Endodermal cell (in vitro differentiated cells): ENCODE data around the gene TIMP4. TPM values are rescaled to one million over a fixed set of nuclear protein-coding genes. Genes with fewer than 3 reads are reported as not detected.

Source experiments
- DNase-seq: peaks from one replicate; pipeline ENCODE4 v3.0.0-alpha.2; 2017
- H3K27ac ChIP-seq: 2 replicates; pipeline ENCODE4 v1.5.1; 2013; ENCODE audit warnings: mild to moderate bottlenecking, low read depth, low read length, moderate library complexity
- H3K27me3 ChIP-seq: 2 replicates; pipeline ENCODE4 v1.6.1; 2013; ENCODE audit warnings: mild to moderate bottlenecking, low read length, moderate library complexity; ENCODE audit not compliant: insufficient read depth, control insufficient read depth, poor library complexity, severe bottlenecking
- H3K36me3 ChIP-seq: 2 replicates; pipeline ENCODE4 v1.7.0; 2013; ENCODE audit warnings: mild to moderate bottlenecking, low read length, moderate library complexity; ENCODE audit not compliant: control insufficient read depth, insufficient read depth
- H3K4me1 ChIP-seq: one replicate; pipeline ENCODE4 v1.7.0; 2013; ENCODE audit warnings: low read length; ENCODE audit not compliant: control insufficient read depth, insufficient read depth
- H3K4me3 ChIP-seq: 2 replicates; pipeline ENCODE4 v1.5.1; 2013; ENCODE audit warnings: mild to moderate bottlenecking, low read length, moderate library complexity
- H3K9ac ChIP-seq: 2 replicates; pipeline ENCODE4 v1.6.1; 2013; ENCODE audit warnings: mild to moderate bottlenecking, low read length, moderate library complexity; ENCODE audit not compliant: poor library complexity, severe bottlenecking; ENCODE audit errors: extremely low read depth
- H3K9me3 ChIP-seq: 2 replicates; pipeline ENCODE4 v1.6.1; 2013; ENCODE audit warnings: mild to moderate bottlenecking, low read length, moderate library complexity; ENCODE audit not compliant: control insufficient read depth
- H3K27ac Mint-ChIP-seq: 2 replicates; pipeline ENCODE4 v1.8.0; 2020; ENCODE audit warnings: mixed read lengths
- H3K27me3 Mint-ChIP-seq: 2 replicates; pipeline ENCODE4 v1.8.0; 2021; ENCODE audit warnings: mild to moderate bottlenecking, mixed read lengths; ENCODE audit not compliant: insufficient read depth
- H3K36me3 Mint-ChIP-seq: 2 replicates; pipeline ENCODE4 v1.8.0; 2020; ENCODE audit warnings: low read depth, mixed read lengths
- H3K4me1 Mint-ChIP-seq: 2 replicates; pipeline ENCODE4 v1.8.0; 2020; ENCODE audit warnings: mixed read lengths
- H3K4me3 Mint-ChIP-seq: 2 replicates; pipeline ENCODE4 v1.8.0; 2020; ENCODE audit warnings: mild to moderate bottlenecking, moderate library complexity, mixed read lengths
- H3K9me3 Mint-ChIP-seq: 2 replicates; pipeline ENCODE4 v1.8.0; 2020; ENCODE audit warnings: mild to moderate bottlenecking, mixed read lengths
- CTCF ChIP-seq: fragments of 200-600 bp; sonication (generic); conservative IDR thresholded peaks from 2 replicates; pipeline ENCODE4 v1.5.0; 2021; ENCODE audit warnings: antibody characterized with exemption, mild to moderate bottlenecking
- WGBS, 2 experiments: methylation state at CpG; one replicate each; pipeline versions ENCODE4 v1.1.5 to v1.1.7; 2013; ENCODE audit warnings: missing lambda C conversion rate in 2 of 2, mixed read lengths in 1 of 2; ENCODE audit not compliant: insufficient coverage in 1 of 2, insufficient read length in 1 of 2; 5-methylcytosine and 5-hydroxymethylcytosine counted together
- total RNA-seq, 2 donors: library from RNA; stranded (reverse); fragmentation: NEBNext Ultra II Directional in 1 of 2; extraction: Animal tissue kit (Norgen Biotek cat#: 25700) in 1 of 2; gene quantifications; 2 replicates in 1 of 2; 3 replicates in 1 of 2; pipeline ENCODE4 v1.2.1, GENCODE V29; 2021

Gene TIMP4
- total RNA-seq, 2 donors from 2014 or later = 4.4 TPM; not detected in 1

- no peak overlapping the region for H3K9ac ChIP-seq
- peaks cover 20% of the 10 kb centered on the region for H3K4me1 Mint-ChIP-seq
- no peaks in the 10 kb centered on the region for H3K27me3 Mint-ChIP-seq
- no peak overlapping the region for H3K27ac ChIP-seq
- no peaks in the 10 kb centered on the region for H3K36me3 ChIP-seq
- no peaks in the 10 kb centered on the region for H3K9me3 ChIP-seq
- WGBS, 2 experiments = 61 to 85% methylated on average over 3 to 4 of the region's 4 CpGs
- no peak for DNase-seq
- no peak overlapping the region for H3K4me3 Mint-ChIP-seq
- no peak overlapping the region for H3K27ac Mint-ChIP-seq
- no peak overlapping the region for H3K4me3 ChIP-seq
- no peaks in the 10 kb centered on the region for H3K27me3 ChIP-seq
- H3K9me3 Mint-ChIP-seq = peaks cover 4% of the 10 kb centered on the region
- no peaks in the 10 kb centered on the region for H3K4me1 ChIP-seq
- no peak for TF ChIP-seq CTCF
- H3K36me3 Mint-ChIP-seq = no peaks in the 10 kb centered on the region
Observed at GRCh38 chr3:12195231-12195630, 36.5 kb upstream of the TIMP4 start.

GRCh38 chr3:12194669-12195161, 36.0 kb upstream of the TIMP4 start:
- Mint-ChIP-seq H3K4me1 (peaks cover 23% of the 10 kb centered on the region), H3K27ac (no peak overlapping the region), H3K27me3 (no peaks in the 10 kb centered on the region), H3K4me3 (no peak overlapping the region), H3K9me3 (peaks cover 4% of the 10 kb centered on the region), H3K36me3 (no peaks in the 10 kb centered on the region)
- peak; percentile 61 for DNase-seq
- H3K27ac ChIP-seq = no peak overlapping the region
- H3K36me3 ChIP-seq = no peaks in the 10 kb centered on the region
- no peak overlapping the region for H3K4me3 ChIP-seq
- WGBS, 2 experiments = 88 to 92% methylated on average over 3 of the region's 3 CpGs
- H3K9ac ChIP-seq = no peak overlapping the region
- H3K9me3 ChIP-seq = no peaks in the 10 kb centered on the region
- no peaks in the 10 kb centered on the region for H3K4me1 ChIP-seq
- TF ChIP-seq CTCF = peak; percentile 61
- H3K27me3 ChIP-seq = no peaks in the 10 kb centered on the region

GRCh38 chr3:12194209-12194608, 35.5 kb upstream of the TIMP4 start:
- no peak for DNase-seq
- no peaks in the 10 kb centered on the region for H3K4me1 ChIP-seq
- Mint-ChIP-seq H3K36me3 (no peaks in the 10 kb centered on the region), H3K27ac (no peak overlapping the region), H3K27me3 (no peaks in the 10 kb centered on the region), H3K9me3 (peaks cover 4% of the 10 kb centered on the region), H3K4me3 (no peak overlapping the region), H3K4me1 (peaks cover 23% of the 10 kb centered on the region)
- no peak overlapping the region for H3K9ac ChIP-seq
- WGBS, 2 experiments = 89 to 95% methylated on average over 2 to 3 of the region's 3 CpGs
- H3K27me3 ChIP-seq = no peaks in the 10 kb centered on the region
- TF ChIP-seq CTCF = no peak
- no peak overlapping the region for H3K4me3 ChIP-seq
- no peak overlapping the region for H3K27ac ChIP-seq
- no peaks in the 10 kb centered on the region for H3K9me3 ChIP-seq
- H3K36me3 ChIP-seq = no peaks in the 10 kb centered on the region
